ENCODE results near the gene ARID1B. TPM values are rescaled to one million over a fixed set of nuclear protein-coding genes. Genes with fewer than 3 reads are reported as not detected.

Gene ARID1B
- total and polyA plus RNA-seq, 2 of the 13 experiments (the other 11 are each of a cell fraction or from before 2014, with no cell fraction given) = 20.1 to 32.6 TPM

GRCh38 chr6:156849806-156850205 lies 72.6 kb downstream of the ARID1B start:
- POLR2A ChIA-PET = no interaction called here
- whole genome bisulfite sequencing (ENCODE audit: low lambda C conversion rate) = 93% methylated on average over 7 of the region's 7 CpGs
- H3K27ac ChIP-seq (ENCODE audit: extremely low read length, insufficient read depth, low read length) = no peak overlapping the region
- H3K9ac ChIP-seq (ENCODE audit: insufficient read depth, low read depth, low read length) = no peak overlapping the region
- ATAC-seq = no peak
- DNase-seq (ENCODE audit: low spot score) = no peak
- H3K9me3 ChIP-seq (ENCODE audit: low read length) = no peaks in the 10 kb centered on the region
- peaks cover 0 to 2% of the 10 kb centered on the region in 2 experiments; a peak in 2 of 5 replicates for H3K36me3 ChIP-seq (replicated peaks in 1 of 2; ENCODE audit: control insufficient read depth in 1 of 2, insufficient read depth in 2 of 2, low read length in 2 of 2)
- no peaks in the 10 kb centered on the region for H3K27me3 ChIP-seq (ENCODE audit: control insufficient read depth in 1 of 2, insufficient read depth in 2 of 2, low read length in 2 of 2)
- FAIRE-seq = no peak
- BruUV-seq (replicated peaks) = no TSS peak
- H4K20me1 ChIP-seq (ENCODE audit: insufficient read depth, low read length) = peaks cover 3% of the 10 kb centered on the region; the same call in 1 of the 2 replicates
- intact Hi-C loops (cut with micrococcal nuclease; ENCODE audit: unreplicated experiment) (no loop called here), in situ Hi-C loops (cut with HindIII; ENCODE audit: extremely low pct_ligation_motif_present, low pct_unique_long_range_greater_than_20kb) (no loop called here)
- peaks cover 93% of the 10 kb centered on the region for H3K79me2 ChIP-seq (ENCODE audit: insufficient read depth, low read length)
- TF ChIP-seq ZNF614 (CRISPR knock-in tag; IDR thresholded peaks at IDR 0.05; ENCODE audit: borderline replicate concordance) = no peak
- no peak for TF ChIP-seq ETV5 (CRISPR knock-in tag; IDR thresholded peaks at IDR 0.05; ENCODE audit: borderline replicate concordance)
- TF ChIP-seq ZNF414 (CRISPR knock-in tag; IDR thresholded peaks at IDR 0.05) = no peak
- TF ChIP-seq HCFC1 (IDR thresholded peaks at IDR 0.05; ENCODE audit: low read depth, low read length) = no peak
- no peak for TF ChIP-seq HOXA7 (CRISPR knock-in tag; IDR thresholded peaks at IDR 0.05)
- TF ChIP-seq, protein P1, sequence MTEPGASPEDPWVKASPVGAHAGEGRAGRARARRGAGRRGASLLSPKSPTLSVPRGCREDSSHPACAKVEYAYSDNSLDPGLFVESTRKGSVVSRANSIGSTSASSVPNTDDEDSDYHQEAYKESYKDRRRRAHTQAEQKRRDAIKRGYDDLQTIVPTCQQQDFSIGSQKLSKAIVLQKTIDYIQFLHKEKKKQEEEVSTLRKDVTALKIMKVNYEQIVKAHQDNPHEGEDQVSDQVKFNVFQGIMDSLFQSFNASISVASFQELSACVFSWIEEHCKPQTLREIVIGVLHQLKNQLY (CRISPR knock-in tag; IDR thresholded peaks at IDR 0.05) = no peak
- no peak for TF ChIP-seq JUN (CRISPR knock-in tag; IDR thresholded peaks at IDR 0.05)
- TF ChIP-seq ZNF776 (CRISPR knock-in tag; IDR thresholded peaks at IDR 0.05) = no peak
- TF ChIP-seq, protein P2, sequence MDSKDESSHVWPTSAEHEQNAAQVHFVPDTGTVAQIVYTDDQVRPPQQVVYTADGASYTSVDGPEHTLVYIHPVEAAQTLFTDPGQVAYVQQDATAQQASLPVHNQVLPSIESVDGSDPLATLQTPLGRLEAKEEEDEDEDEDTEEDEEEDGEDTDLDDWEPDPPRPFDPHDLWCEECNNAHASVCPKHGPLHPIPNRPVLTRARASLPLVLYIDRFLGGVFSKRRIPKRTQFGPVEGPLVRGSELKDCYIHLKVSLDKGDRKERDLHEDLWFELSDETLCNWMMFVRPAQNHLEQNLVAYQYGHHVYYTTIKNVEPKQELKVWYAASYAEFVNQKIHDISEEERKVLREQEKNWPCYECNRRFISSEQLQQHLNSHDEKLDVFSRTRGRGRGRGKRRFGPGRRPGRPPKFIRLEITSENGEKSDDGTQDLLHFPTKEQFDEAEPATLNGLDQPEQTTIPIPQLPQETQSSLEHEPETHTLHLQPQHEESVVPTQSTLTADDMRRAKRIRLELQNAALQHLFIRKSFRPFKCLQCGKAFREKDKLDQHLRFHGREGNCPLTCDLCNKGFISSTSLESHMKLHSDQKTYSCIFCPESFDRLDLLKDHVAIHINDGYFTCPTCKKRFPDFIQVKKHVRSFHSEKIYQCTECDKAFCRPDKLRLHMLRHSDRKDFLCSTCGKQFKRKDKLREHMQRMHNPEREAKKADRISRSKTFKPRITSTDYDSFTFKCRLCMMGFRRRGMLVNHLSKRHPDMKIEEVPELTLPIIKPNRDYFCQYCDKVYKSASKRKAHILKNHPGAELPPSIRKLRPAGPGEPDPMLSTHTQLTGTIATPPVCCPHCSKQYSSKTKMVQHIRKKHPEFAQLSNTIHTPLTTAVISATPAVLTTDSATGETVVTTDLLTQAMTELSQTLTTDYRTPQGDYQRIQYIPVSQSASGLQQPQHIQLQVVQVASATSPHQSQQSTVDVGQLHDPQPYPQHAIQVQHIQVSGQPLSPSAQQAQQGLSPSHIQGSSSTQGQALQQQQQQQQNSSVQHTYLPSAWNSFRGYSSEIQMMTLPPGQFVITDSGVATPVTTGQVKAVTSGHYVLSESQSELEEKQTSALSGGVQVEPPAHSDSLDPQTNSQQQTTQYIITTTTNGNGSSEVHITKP (CRISPR knock-in tag; IDR thresholded peaks at IDR 0.05; ENCODE audit: low read depth) = no peak
- TF ChIP-seq, protein P3, sequence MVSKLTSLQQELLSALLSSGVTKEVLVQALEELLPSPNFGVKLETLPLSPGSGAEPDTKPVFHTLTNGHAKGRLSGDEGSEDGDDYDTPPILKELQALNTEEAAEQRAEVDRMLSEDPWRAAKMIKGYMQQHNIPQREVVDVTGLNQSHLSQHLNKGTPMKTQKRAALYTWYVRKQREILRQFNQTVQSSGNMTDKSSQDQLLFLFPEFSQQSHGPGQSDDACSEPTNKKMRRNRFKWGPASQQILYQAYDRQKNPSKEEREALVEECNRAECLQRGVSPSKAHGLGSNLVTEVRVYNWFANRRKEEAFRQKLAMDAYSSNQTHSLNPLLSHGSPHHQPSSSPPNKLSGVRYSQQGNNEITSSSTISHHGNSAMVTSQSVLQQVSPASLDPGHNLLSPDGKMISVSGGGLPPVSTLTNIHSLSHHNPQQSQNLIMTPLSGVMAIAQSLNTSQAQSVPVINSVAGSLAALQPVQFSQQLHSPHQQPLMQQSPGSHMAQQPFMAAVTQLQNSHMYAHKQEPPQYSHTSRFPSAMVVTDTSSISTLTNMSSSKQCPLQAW (CRISPR knock-in tag; IDR thresholded peaks at IDR 0.05) = no peak
- no peak for TF ChIP-seq MYC (CRISPR knock-in tag; IDR thresholded peaks at IDR 0.05; ENCODE audit: borderline replicate concordance)
- TF ChIP-seq ZNF501 (CRISPR knock-in tag; IDR thresholded peaks at IDR 0.05) = no peak
- TF ChIP-seq GFI1 (CRISPR knock-in tag; IDR thresholded peaks at IDR 0.05; ENCODE audit: borderline replicate concordance) = no peak
- TF ChIP-seq NCOA1 (CRISPR knock-in tag; IDR thresholded peaks at IDR 0.05) = no peak
- TF ChIP-seq ZFP1 (CRISPR knock-in tag; IDR thresholded peaks at IDR 0.05) = no peak
- TF ChIP-seq HOXA5 (CRISPR knock-in tag; IDR thresholded peaks at IDR 0.05) = no peak
- peaks cover 11% of the 10 kb centered on the region for H3K4me1 ChIP-seq (ENCODE audit: insufficient read depth, low read length)
- H2AFZ ChIP-seq (ENCODE audit: low read length) = no peak overlapping the region
- CTCF ChIA-PET (ENCODE audit: low intra/inter-chr PET ratio, low total read pairs) = no interaction called here
- no peak overlapping the region for H3K4me2 ChIP-seq (ENCODE audit: low read depth, low read length)
- no peak overlapping the region for H3K4me3 ChIP-seq (replicated peaks in 1 of 3; ENCODE audit: insufficient read depth in 1 of 3, low read depth in 2 of 3, low read length in 3 of 3)
